HG02884 (cell line): ENCODE measurements around the gene PDLIM1.

Experiments used
- ATAC-seq: cut with Tn5 transposase; IDR thresholded peaks from one replicate; pipeline ENCODE4 v1.9.1; 2021; ENCODE audit warnings: mild to moderate bottlenecking, moderate library complexity; ENCODE audit not compliant: unreplicated experiment

PDLIM1 gene

GRCh38 chr10:95289003-95289920 lies 1.5 kb downstream of the PDLIM1 start:
- no peak for ATAC-seq

- ATAC-seq, result no peak
These were observed 2.5 kb downstream of the PDLIM1 start for GRCh38 chr10:95288303-95288702.

GRCh38 chr10:95287281-95287680 lies 3.5 kb downstream of the PDLIM1 start:
- no peak for ATAC-seq

- no peak for ATAC-seq
These were observed 4.1 kb downstream of the PDLIM1 start for GRCh38 chr10:95286707-95287106.

GRCh38 chr10:95285556-95285955 lies 5.2 kb downstream of the PDLIM1 start:
- ATAC-seq, result no peak

- ATAC-seq, result no peak
These were observed 6.0 kb downstream of the PDLIM1 start for GRCh38 chr10:95284807-95285206.

GRCh38 chr10:95282107-95282506 lies 8.7 kb downstream of the PDLIM1 start:
- ATAC-seq, result no peak

GRCh38 chr10:95281206-95281605 lies 9.6 kb downstream of the PDLIM1 start:
- ATAC-seq, result no peak

GRCh38 chr10:95280637-95281036 lies 10.2 kb downstream of the PDLIM1 start:
- no peak for ATAC-seq

- ATAC-seq, result no peak
These were observed 11.6 kb downstream of the PDLIM1 start for GRCh38 chr10:95279042-95279820.

GRCh38 chr10:95278061-95278988 lies 12.5 kb downstream of the PDLIM1 start:
- no peak for ATAC-seq

GRCh38 chr10:95277614-95278013 lies 13.2 kb downstream of the PDLIM1 start:
- ATAC-seq, result no peak

GRCh38 chr10:95277201-95277570 lies 13.6 kb downstream of the PDLIM1 start:
- ATAC-seq, result no peak

- no peak for ATAC-seq
These were observed 14.2 kb downstream of the PDLIM1 start for GRCh38 chr10:95276367-95277200.

GRCh38 chr10:95275726-95276366 lies 15.0 kb downstream of the PDLIM1 start:
- ATAC-seq, result no peak

- no peak for ATAC-seq
These were observed 17.1 kb downstream of the PDLIM1 start for GRCh38 chr10:95273393-95274312.

- ATAC-seq, result no peak
These were observed 22.4 kb downstream of the PDLIM1 start for GRCh38 chr10:95268438-95268837.

GRCh38 chr10:95267251-95267650 lies 23.6 kb downstream of the PDLIM1 start:
- ATAC-seq, result no peak
